K562 (cell line): ENCODE results near the gene SLC38A2. TPM values are rescaled to one million over a fixed set of nuclear protein-coding genes. Genes with fewer than 3 reads are reported as not detected.

ENCODE experiments used
- CAMTA2 ChIP-seq: fragments of 250-450 bp; sonication (Bioruptor Pico); conservative IDR thresholded peaks from 2 replicates; pipeline ENCODE4 v1.5.1; 2022
- CBX8 ChIP-seq: fragments of 200-600 bp; sonication (generic); IDR thresholded peaks from 2 replicates; pipeline ENCODE4 v1.6.1; 2012; ENCODE audit warnings: borderline replicate concordance, mixed run types, low read depth, mild to moderate bottlenecking, moderate library complexity, mixed read lengths, low read length, control low read depth, inconsistent platforms; ENCODE audit not compliant: poor library complexity, severe bottlenecking; ENCODE audit errors: extremely low read depth
- DMBX1 ChIP-seq: fragments of 250-450 bp; sonication (Bioruptor Pico); IDR thresholded peaks from 2 replicates; pipeline ENCODE4 v1.8.0; 2022; ENCODE audit warnings: inconsistent platforms, mild to moderate bottlenecking, moderate library complexity, borderline replicate concordance
- ERF ChIP-seq: fragments of 450-650 bp; formaldehyde crosslinking; IDR thresholded peaks from 2 replicates; pipeline ENCODE4 v1.4.0; 2020; ENCODE audit warnings: mild to moderate bottlenecking, mixed read lengths
- GATA2 ChIP-seq: sonication (generic); formaldehyde crosslinking; IDR thresholded peaks from 2 replicates; pipeline ENCODE4 v1.4.0; 2020; ENCODE audit warnings: mild to moderate bottlenecking, missing genetic modification reagents
- HMGN3 ChIP-seq: IDR thresholded peaks from 2 replicates; pipeline ENCODE4 v1.6.1; 2011; ENCODE audit warnings: borderline replicate concordance, low read depth, mild to moderate bottlenecking, mixed read lengths, low read length; ENCODE audit not compliant: insufficient read length; ENCODE audit errors: extremely low read depth
- KLF13 ChIP-seq: fragments of 450-650 bp; IDR thresholded peaks from 2 replicates; pipeline ENCODE4 v1.6.1; 2016; ENCODE audit warnings: missing genetic modification characterization, low read depth, mild to moderate bottlenecking, missing compliant biosample characterization, moderate library complexity, borderline replicate concordance
- MED1 ChIP-seq: sonication (generic); formaldehyde crosslinking; IDR thresholded peaks from 2 replicates; pipeline ENCODE4 v1.8.1; 2023; ENCODE audit warnings: missing genetic modification reagents, borderline replicate concordance
- MEF2A ChIP-seq: IDR thresholded peaks from 2 replicates; pipeline ENCODE4 v1.6.1; 2011; ENCODE audit warnings: low read depth, mild to moderate bottlenecking, low read length, moderate library complexity; ENCODE audit not compliant: control insufficient read depth
- NUFIP1 ChIP-seq: fragments of 450-650 bp; IDR thresholded peaks from 2 replicates; pipeline ENCODE4 v1.6.1; 2018; ENCODE audit not compliant: partially characterized antibody
- RBM17 ChIP-seq: fragments of 200-400 bp; formaldehyde crosslinking; IDR thresholded peaks from 2 replicates; pipeline ENCODE4 v1.6.1; 2017; ENCODE audit warnings: low read depth, mild to moderate bottlenecking, low read length, borderline replicate concordance
- SP2 ChIP-seq: IDR thresholded peaks from 2 replicates; pipeline ENCODE4 v1.6.1; 2011; ENCODE audit warnings: mild to moderate bottlenecking, low read depth, low read length, moderate library complexity; ENCODE audit not compliant: poor library complexity, severe bottlenecking; ENCODE audit errors: extremely low read depth
- SREBF2 ChIP-seq: sonication (generic); formaldehyde crosslinking; IDR thresholded peaks from 2 replicates; pipeline ENCODE4 v1.4.0; 2020; ENCODE audit warnings: mild to moderate bottlenecking, missing genetic modification reagents
- ZNF561 ChIP-seq: fragments of 450-650 bp; formaldehyde crosslinking; conservative IDR thresholded peaks from 2 replicates; pipeline ENCODE4 v1.4.0; 2020; ENCODE audit warnings: mild to moderate bottlenecking, moderate library complexity
- ZNF586 ChIP-seq: fragments of 450-650 bp; formaldehyde crosslinking; conservative IDR thresholded peaks from 2 replicates; pipeline ENCODE4 v1.4.0; 2020; ENCODE audit warnings: mild to moderate bottlenecking, moderate library complexity
- ZNF780A ChIP-seq: fragments of 250-450 bp; sonication (Bioruptor Pico); IDR thresholded peaks from 2 replicates; pipeline ENCODE4 v1.5.0; 2021; ENCODE audit warnings: mild to moderate bottlenecking
- polyA plus RNA-seq, 8 experiments: library from polyadenylated mRNA; depleted of rRNA in 4 of 8; stranded (reverse) in 5 of 8; unstranded in 3 of 8; fragments of >200 nt; fragmentation: Nextera tagmentation in 2 of 8; fragmentation: Illumina TruSeq in 1 of 8; extraction: Ambion mirVana in 2 of 8; extraction: Trizol in 1 of 8; gene quantifications; 2 replicates each; pipeline versions ENCODE4 v1.2.1 to v1.2.3, GENCODE V29; 2011 to 2014; ENCODE audit warnings: inconsistent platforms in 1 of 8, missing spikeins in 1 of 8
- total RNA-seq, 7 experiments: library from RNA; depleted of rRNA in 6 of 7; stranded (reverse); fragments of >200 nt in 6 of 7; fragmentation: Illumina TruSeq in 2 of 7; extraction: Trizol in 2 of 7; gene quantifications; 2 replicates each; pipeline versions ENCODE4 v1.2.1 to v1.2.3, GENCODE V29; 2011 to 2021; ENCODE audit warnings: low replicate concordance in 1 of 7
- TF ChIP-seq, protein P1 (sequence below): fragments of 450-650 bp; formaldehyde crosslinking; IDR thresholded peaks from 2 replicates; pipeline ENCODE4 v1.4.0; 2020; ENCODE audit warnings: mild to moderate bottlenecking, moderate library complexity
- TF ChIP-seq, protein P2 (sequence below), 3 experiments: IDR thresholded peaks in 2 of 3; conservative IDR thresholded peaks in 1 of 3; 2 replicates each; pipeline ENCODE4 v1.5.1; 2011 to 2012; ENCODE audit warnings: low read length in 3 of 3, mild to moderate bottlenecking in 3 of 3, control low read depth in 2 of 3, improper control_type of control experiment in 1 of 3, inconsistent platforms in 1 of 3, low read depth in 1 of 3, mixed read lengths in 1 of 3, moderate library complexity in 1 of 3; ENCODE audit not compliant: insufficient read depth in 2 of 3
- TF ChIP-seq, protein P3 (sequence below): sonication (generic); formaldehyde crosslinking; IDR thresholded peaks from 2 replicates; pipeline ENCODE4 v1.8.0; 2023; ENCODE audit warnings: mild to moderate bottlenecking, missing genetic modification reagents

The SLC38A2 gene
- total and polyA plus RNA-seq, 9 of the 15 experiments (the other 6 are each of a cell fraction or from before 2014, with no cell fraction given) = 98.7 to 292 (median 143) TPM

DNA sequence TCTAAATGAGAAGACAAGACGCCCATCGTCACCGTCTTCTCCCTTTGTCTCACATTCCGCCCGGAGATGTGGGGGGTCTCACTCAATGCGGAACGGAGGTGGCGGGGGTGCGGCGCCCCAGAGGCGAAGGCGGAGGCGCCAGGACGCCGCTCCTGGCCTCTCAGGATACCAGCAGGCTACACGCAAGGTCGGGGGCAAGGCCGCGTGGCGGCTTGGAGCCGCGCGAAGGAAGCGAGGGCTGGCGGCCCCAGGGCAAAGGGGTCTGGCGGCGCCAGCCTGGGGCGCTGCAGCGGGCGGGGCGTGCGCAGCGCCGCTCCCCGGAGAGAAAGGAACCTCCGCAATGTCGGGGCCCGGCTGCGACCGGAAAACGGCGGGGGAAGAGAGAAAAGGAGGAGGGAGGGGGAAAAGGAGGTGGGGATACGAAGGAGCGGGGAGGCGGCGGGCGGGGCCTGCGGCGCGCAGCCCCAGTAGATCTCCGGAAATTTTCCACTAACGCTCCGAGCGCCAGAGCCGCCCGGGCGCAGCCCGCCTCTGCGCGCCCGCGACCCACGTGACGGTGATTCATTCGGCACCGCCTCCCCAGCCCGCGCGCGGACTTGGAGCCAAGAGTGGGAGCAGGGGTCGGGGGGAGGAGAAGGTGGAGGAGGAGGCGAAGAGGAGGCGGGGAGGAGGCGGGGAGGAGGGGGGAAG lies 10.5 kb upstream of the SLC38A2 start (continued):
- TF ChIP-seq RBM17 = no peak
- TF ChIP-seq ZNF586 = no peak
- TF ChIP-seq ZNF780A (CRISPR knock-in tag) = no peak
- TF ChIP-seq, protein P1, sequence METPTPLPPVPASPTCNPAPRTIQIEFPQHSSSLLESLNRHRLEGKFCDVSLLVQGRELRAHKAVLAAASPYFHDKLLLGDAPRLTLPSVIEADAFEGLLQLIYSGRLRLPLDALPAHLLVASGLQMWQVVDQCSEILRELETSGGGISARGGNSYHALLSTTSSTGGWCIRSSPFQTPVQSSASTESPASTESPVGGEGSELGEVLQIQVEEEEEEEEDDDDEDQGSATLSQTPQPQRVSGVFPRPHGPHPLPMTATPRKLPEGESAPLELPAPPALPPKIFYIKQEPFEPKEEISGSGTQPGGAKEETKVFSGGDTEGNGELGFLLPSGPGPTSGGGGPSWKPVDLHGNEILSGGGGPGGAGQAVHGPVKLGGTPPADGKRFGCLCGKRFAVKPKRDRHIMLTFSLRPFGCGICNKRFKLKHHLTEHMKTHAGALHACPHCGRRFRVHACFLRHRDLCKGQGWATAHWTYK (CRISPR knock-in tag) = peak; percentile 52; the same call in 1 of the 2 replicates
- no peak for TF ChIP-seq GATA2
- TF ChIP-seq ERF (CRISPR knock-in tag) = peak; percentile 90
- TF ChIP-seq, protein P2, sequence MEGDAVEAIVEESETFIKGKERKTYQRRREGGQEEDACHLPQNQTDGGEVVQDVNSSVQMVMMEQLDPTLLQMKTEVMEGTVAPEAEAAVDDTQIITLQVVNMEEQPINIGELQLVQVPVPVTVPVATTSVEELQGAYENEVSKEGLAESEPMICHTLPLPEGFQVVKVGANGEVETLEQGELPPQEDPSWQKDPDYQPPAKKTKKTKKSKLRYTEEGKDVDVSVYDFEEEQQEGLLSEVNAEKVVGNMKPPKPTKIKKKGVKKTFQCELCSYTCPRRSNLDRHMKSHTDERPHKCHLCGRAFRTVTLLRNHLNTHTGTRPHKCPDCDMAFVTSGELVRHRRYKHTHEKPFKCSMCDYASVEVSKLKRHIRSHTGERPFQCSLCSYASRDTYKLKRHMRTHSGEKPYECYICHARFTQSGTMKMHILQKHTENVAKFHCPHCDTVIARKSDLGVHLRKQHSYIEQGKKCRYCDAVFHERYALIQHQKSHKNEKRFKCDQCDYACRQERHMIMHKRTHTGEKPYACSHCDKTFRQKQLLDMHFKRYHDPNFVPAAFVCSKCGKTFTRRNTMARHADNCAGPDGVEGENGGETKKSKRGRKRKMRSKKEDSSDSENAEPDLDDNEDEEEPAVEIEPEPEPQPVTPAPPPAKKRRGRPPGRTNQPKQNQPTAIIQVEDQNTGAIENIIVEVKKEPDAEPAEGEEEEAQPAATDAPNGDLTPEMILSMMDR (IDR thresholded peaks at IDR 0.05 in 2 of 3, conservative IDR thresholded peaks at IDR 0.05 in 1 of 3; ENCODE audit: insufficient read depth in 2 of 3, low read depth in 1 of 3, low read length in 3 of 3) = peak in 2 of 3 experiments; percentile 45 to 61; a peak in 4 of 6 replicates
- no peak for TF ChIP-seq ZNF561 (CRISPR knock-in tag)
- peak; percentile 92 for TF ChIP-seq HMGN3
- TF ChIP-seq MEF2A = no peak
- TF ChIP-seq SP2 = no peak
- no peak for TF ChIP-seq CBX8
- no peak for TF ChIP-seq MED1 (CRISPR knock-in tag)
- no peak for TF ChIP-seq SREBF2 (CRISPR knock-in tag)
- no peak for TF ChIP-seq NUFIP1
- TF ChIP-seq DMBX1 = peak; percentile 86
- TF ChIP-seq, protein P3, sequence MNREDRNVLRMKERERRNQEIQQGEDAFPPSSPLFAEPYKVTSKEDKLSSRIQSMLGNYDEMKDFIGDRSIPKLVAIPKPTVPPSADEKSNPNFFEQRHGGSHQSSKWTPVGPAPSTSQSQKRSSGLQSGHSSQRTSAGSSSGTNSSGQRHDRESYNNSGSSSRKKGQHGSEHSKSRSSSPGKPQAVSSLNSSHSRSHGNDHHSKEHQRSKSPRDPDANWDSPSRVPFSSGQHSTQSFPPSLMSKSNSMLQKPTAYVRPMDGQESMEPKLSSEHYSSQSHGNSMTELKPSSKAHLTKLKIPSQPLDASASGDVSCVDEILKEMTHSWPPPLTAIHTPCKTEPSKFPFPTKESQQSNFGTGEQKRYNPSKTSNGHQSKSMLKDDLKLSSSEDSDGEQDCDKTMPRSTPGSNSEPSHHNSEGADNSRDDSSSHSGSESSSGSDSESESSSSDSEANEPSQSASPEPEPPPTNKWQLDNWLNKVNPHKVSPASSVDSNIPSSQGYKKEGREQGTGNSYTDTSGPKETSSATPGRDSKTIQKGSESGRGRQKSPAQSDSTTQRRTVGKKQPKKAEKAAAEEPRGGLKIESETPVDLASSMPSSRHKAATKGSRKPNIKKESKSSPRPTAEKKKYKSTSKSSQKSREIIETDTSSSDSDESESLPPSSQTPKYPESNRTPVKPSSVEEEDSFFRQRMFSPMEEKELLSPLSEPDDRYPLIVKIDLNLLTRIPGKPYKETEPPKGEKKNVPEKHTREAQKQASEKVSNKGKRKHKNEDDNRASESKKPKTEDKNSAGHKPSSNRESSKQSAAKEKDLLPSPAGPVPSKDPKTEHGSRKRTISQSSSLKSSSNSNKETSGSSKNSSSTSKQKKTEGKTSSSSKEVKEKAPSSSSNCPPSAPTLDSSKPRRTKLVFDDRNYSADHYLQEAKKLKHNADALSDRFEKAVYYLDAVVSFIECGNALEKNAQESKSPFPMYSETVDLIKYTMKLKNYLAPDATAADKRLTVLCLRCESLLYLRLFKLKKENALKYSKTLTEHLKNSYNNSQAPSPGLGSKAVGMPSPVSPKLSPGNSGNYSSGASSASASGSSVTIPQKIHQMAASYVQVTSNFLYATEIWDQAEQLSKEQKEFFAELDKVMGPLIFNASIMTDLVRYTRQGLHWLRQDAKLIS (CRISPR knock-in tag) = peak; percentile 66; the same call in 1 of the 2 replicates
- no peak for TF ChIP-seq KLF13 (tag)
- TF ChIP-seq CAMTA2 = no peak
